LNCAP (cell line): ENCODE results near the gene HIGD2B.
"Not testable (repeated sequence)": the region's sequence is repeated elsewhere in the genome, so short reads cannot be mapped to it uniquely, and the experiment has no call there.

Experiments
- TF ChIP-seq, protein P1 (sequence below): fragments of 450-650 bp; IDR thresholded peaks from 2 replicates; pipeline ENCODE4 v1.5.1; 2017; ENCODE audit warnings: mild to moderate bottlenecking

HIGD2B gene

DNA sequence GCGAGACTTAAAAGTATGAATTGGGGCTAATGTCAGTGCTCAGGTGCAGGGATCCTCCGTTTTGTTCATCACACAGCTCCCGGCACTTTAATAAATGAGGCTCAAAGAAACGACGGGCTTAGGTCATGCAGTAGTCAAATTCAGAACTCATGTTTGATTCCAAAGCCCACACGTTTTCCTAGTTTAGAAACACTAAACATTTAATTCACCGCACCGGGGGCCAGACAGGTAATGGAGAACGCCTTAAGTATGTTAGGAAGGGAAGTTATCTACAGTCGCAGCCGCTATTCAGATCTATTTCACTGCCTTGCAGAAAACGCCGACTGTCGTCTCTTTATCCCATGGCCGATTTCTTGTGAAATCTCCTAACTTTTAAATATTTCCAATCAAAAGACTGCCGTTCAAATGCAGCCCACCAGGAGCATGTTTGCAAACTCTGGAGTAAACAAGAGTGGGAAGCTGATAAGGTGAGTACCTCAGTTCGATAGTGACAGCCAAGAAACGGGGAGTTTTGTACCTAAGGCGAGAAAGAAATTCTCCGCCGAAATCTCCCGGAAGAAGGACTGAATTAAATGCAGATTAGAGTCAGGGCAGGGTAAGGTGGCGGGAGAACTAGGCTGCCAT, 569 bp downstream of the HIGD2B start:
- TF ChIP-seq, protein P1, sequence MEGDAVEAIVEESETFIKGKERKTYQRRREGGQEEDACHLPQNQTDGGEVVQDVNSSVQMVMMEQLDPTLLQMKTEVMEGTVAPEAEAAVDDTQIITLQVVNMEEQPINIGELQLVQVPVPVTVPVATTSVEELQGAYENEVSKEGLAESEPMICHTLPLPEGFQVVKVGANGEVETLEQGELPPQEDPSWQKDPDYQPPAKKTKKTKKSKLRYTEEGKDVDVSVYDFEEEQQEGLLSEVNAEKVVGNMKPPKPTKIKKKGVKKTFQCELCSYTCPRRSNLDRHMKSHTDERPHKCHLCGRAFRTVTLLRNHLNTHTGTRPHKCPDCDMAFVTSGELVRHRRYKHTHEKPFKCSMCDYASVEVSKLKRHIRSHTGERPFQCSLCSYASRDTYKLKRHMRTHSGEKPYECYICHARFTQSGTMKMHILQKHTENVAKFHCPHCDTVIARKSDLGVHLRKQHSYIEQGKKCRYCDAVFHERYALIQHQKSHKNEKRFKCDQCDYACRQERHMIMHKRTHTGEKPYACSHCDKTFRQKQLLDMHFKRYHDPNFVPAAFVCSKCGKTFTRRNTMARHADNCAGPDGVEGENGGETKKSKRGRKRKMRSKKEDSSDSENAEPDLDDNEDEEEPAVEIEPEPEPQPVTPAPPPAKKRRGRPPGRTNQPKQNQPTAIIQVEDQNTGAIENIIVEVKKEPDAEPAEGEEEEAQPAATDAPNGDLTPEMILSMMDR = no peak

- TF ChIP-seq, protein P1 = no peak
Observed at GRCh38 chr15:72682772-72683171, 3.2 kb downstream of the HIGD2B start.

DNA sequence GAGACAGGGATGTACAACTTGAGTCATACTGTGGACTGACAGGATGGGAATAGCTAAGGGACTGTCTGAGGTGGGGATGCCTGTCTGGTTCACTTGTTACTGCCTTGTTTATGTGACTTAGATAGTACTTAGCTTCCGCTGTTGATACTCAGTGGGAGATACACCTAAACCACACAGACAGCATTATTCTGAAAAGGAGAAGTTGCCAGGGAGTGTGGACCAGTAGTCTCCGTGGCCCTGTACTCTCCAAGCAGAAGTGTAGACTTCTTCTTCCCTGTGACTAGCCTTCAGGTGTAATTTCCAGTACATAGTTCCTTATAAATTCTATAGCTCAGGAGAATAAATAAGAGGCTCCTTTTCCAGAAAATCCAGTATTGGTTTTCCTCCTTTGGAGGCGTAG, 5.1 kb downstream of the HIGD2B start:
- TF ChIP-seq, protein P1 = no peak

DNA sequence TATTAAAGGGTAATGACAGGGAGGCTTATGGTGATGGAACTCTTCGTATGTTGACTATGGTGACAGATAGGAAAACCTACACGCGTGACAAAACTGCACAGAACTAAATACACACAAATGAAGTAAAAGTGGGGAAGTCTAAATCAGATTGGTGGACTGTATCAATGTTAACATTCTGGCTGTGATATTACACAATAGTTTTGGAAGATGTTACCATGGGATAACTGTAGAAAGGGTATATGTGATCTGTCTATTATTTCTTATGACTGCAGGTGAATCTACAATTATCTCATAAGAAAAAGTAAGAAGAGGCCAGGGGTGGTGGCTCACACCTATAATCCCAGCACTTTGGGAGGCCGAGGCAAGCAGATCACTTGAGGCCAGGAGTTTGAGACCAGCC, 9.1 kb downstream of the HIGD2B start:
- TF ChIP-seq, protein P1 = no peak

DNA sequence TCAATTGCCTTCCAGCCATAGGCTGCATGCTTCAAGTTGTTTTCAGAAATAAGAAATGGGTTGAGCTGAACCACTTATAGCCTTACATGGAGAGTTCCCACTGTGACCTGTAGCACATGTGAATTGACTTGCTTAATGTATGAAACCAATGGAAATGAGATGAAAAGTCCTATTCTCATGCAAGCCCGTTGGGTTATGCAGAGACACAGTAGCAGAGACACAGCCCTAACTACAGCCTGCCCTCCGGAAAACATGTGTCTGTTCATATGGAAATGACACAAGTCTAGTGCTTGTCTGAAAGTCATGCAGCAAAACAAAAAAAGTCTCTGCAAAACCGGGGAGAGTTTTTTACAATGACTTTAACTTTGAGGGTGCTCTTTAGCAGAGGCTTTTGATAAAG, 14.5 kb downstream of the HIGD2B start:
- TF ChIP-seq, protein P1 = no peak

DNA sequence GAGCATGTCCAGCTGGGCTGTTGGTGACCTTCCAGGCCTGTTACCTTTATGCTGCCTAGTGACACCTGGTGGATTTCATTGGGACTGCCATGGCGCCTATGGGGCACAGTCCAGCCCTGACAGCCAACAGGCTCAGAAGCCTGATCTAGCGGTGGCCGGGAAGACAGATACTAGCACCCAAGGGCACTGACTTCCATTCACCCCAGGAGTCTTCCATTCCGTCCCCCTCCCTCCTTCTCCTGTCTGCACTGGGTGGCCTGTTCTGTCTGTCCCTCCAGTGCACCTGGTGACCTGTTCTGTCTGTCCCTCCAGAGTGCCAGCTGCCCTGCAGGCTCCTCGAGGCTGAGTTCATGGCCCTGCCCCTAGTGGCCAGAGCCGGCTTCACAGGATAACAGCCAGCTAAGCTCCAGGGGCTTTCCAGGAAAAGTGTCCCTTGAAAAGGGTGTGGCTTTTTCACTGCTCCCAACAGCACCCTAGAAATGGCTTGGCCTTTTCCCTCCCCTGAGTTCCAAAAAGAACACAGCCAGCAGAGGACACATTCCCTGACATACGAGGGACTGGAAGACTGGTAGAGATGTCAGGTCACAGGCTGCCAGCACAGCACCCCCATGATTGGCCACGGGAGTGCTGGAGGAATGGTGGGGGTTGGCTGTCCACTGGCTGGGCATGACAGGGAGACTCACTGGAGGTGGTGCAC, 15.2 kb downstream of the HIGD2B start:
- TF ChIP-seq, protein P1 = peak; percentile 77

- TF ChIP-seq, protein P1 = not testable (repeated sequence)
Observed at GRCh38 chr15:72654397-72654796, 31.6 kb downstream of the HIGD2B start, which contains the start of gene GOLGA6B. Gene GOLGA6B (plus strand): TSS chr15:72654697. CDS start chr15:72654738, 41 bp downstream.
